ENCODE results near the gene UBR3. TPM values are rescaled to one million over a fixed set of nuclear protein-coding genes. Genes with fewer than 3 reads are reported as not detected.

UBR3 gene
- total RNA-seq, 1 experiment from 2014 or later, result 21.9 TPM

GRCh38 chr2:169795181-169795580, 32.1 kb upstream of the UBR3 start:
- no peak overlapping the region for H3K18ac ChIP-seq (ENCODE audit: insufficient read length, low read depth, low read length)

More at GRCh38 chr2:169795181-169795580, 32.1 kb upstream of the UBR3 start:
- H3K4me2 ChIP-seq (ENCODE audit: insufficient read depth, insufficient read length, low read length), result no peak overlapping the region
- no peak overlapping the region for H3K27ac Mint-ChIP-seq
- peaks cover 1% of the 10 kb centered on the region for H3K79me1 ChIP-seq (ENCODE audit: insufficient read depth, low read depth, low read length, poor library complexity, severe bottlenecking)
- peaks cover 9% of the 10 kb centered on the region; the same call in 1 of the 2 replicates for H3K79me2 ChIP-seq (ENCODE audit: insufficient read depth, low read length)
- H2BK15ac ChIP-seq (ENCODE audit: low read depth, low read length), result no peak overlapping the region
- no peak overlapping the region for H3K23ac ChIP-seq (ENCODE audit: insufficient read length, low read depth, low read length)
- no peak overlapping the region for H2BK20ac ChIP-seq (ENCODE audit: low read depth, low read length, poor library complexity, severe bottlenecking)
- no peak overlapping the region for H4K91ac ChIP-seq (ENCODE audit: insufficient read length, low read depth, low read length)
- no peaks in the 10 kb centered on the region; a peak in 1 of 5 replicates for H3K9me3 Mint-ChIP-seq
- H4K8ac ChIP-seq (replicated peaks; ENCODE audit: insufficient read length, low read depth, low read length), result no peak overlapping the region
- peaks cover 3% of the 10 kb centered on the region; the same call in 1 of the 2 replicates for H3K27me3 Mint-ChIP-seq (ENCODE audit: low read depth)
- no peaks in the 10 kb centered on the region for H3K27me3 ChIP-seq (ENCODE audit: insufficient read depth, low read length)
- H3K4me1 Mint-ChIP-seq, result peaks cover 21 to 29% of the 10 kb centered on the region in 2 experiments
- H3K4ac ChIP-seq (ENCODE audit: low read depth, low read length), result no peak overlapping the region
- H2BK120ac ChIP-seq (ENCODE audit: low read depth, low read length, poor library complexity, severe bottlenecking), result no peak overlapping the region
- H4K20me1 ChIP-seq (ENCODE audit: control insufficient read depth, insufficient read depth, insufficient read length), result no peaks in the 10 kb centered on the region
- no peak overlapping the region for H2BK5ac ChIP-seq (ENCODE audit: insufficient read length, low read length)
- H3K4me1 ChIP-seq (ENCODE audit: insufficient read depth, low read length), result peaks cover 3% of the 10 kb centered on the region; the same call in 1 of the 2 replicates
- H3T11ph ChIP-seq (ENCODE audit: low read length), result no peak overlapping the region
- peaks cover 3% of the 10 kb centered on the region for H3K23me2 ChIP-seq (ENCODE audit: insufficient read length, low read depth, low read length, poor library complexity, severe bottlenecking)
- no peaks in the 10 kb centered on the region for H3K9me3 ChIP-seq (ENCODE audit: control insufficient read depth, low read depth, low read length)
- no peak overlapping the region for H2BK12ac ChIP-seq (ENCODE audit: insufficient read length, low read depth, low read length)
- no peak for TF ChIP-seq CTCF (conservative IDR thresholded peaks at IDR 0.05)
- DNase-seq, result no peak
- H3K4me3 Mint-ChIP-seq, result no peak overlapping the region
- no peak overlapping the region for H3K27ac ChIP-seq (ENCODE audit: insufficient read length, low read depth, low read length)
- no peak overlapping the region for H3K56ac ChIP-seq (ENCODE audit: insufficient read length, low read depth, low read length)
- H3K36me3 Mint-ChIP-seq (ENCODE audit: insufficient read depth in 1 of 3, low read depth in 3 of 3), result no peaks in the 10 kb centered on the region
- no peak overlapping the region for H2AK5ac ChIP-seq (ENCODE audit: insufficient read length, low read length)
- no CpG with 5 or more reads among the region's 2 CpGs for WGBS (ENCODE audit: extremely low coverage, insufficient read length, low lambda C conversion rate)
- no peak overlapping the region for H3K9ac ChIP-seq (ENCODE audit: extremely low read depth, insufficient read length, low read length)
- no peak overlapping the region for H2AFZ ChIP-seq (ENCODE audit: low read length)
- H3K14ac ChIP-seq (ENCODE audit: insufficient read depth, low read length), result no peak overlapping the region
- H4K5ac ChIP-seq (ENCODE audit: insufficient read length, low read depth, low read length), result no peak overlapping the region

Measured in H9 (cell line).